ENCODE results near the gene FIGNL2. TPM values are rescaled to one million over a fixed set of nuclear protein-coding genes. Genes with fewer than 3 reads are reported as not detected.

Gene FIGNL2
- total and polyA plus RNA-seq, 2 of the 13 experiments (the other 11 are each of a cell fraction or from before 2014, with no cell fraction given): 0.82 to 1.00 TPM

DNA sequence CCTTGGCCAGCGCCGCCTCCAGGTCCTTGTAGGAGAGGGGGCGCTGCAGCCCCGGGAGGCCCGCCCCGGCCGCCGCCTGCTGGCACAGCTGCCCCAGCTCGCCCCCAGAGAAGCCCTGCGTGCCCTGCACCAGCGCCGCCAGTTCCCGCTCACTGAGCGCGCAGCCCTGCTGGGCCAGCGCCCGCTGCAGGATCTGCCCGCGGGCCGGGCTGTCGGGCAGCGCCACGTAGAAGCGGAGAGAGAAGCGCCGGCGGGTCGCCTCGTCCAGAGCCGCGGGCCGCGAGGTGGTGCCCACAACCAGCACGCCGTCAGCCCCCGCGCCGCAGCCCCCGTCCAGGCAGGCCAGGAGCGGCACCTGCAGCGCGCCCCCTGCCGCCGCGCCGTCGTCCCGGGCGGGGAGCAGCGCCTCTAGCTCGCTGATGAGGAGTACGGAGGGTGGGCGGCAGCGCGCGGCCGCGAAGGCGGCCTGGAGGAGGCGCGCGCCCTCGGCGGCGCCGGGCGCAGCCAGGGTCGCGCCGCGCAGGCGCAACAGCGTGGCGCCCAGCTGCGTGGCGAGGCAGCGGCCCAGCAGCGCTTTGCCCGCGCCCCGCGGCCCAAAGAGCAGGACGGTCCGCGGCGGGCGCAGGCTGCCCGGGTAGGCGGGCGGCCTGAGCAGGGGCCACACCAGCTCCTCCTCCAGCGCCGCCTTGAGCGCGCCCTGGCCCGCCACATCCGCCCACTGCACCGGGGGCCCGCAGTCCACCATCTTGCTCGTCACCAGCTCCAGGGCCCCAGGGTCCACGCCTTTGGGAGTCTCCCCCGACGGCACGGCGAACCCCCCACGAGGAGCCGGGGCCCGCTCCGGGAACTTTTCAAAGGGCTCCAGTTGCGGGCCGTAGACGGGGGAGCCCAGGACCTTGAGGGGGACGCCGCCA, 27.7 kb downstream of the FIGNL2 start:
- Histone ChIP-seq H3K27ac (ENCODE audit: extremely low read length, insufficient read depth, low read length) (no peak overlapping the region), H3K4me3 (replicated peaks in 1 of 3; ENCODE audit: insufficient read depth in 1 of 3, low read depth in 2 of 3, low read length in 3 of 3) (no peak overlapping the region), H3K9me3 (ENCODE audit: low read length) (no peaks in the 10 kb centered on the region), H3K9ac (ENCODE audit: insufficient read depth, low read depth, low read length) (no peak overlapping the region), H3K27me3 (ENCODE audit: control insufficient read depth in 1 of 2, insufficient read depth in 2 of 2, low read length in 2 of 2) (no peaks in the 10 kb centered on the region), H3K79me2 (ENCODE audit: insufficient read depth, low read length) (no peaks in the 10 kb centered on the region), H4K20me1 (ENCODE audit: insufficient read depth, low read length) (no peaks in the 10 kb centered on the region), H3K4me1 (ENCODE audit: insufficient read depth, low read length) (no peaks in the 10 kb centered on the region), H3K4me2 (ENCODE audit: low read depth, low read length) (no peak overlapping the region), H2AFZ (ENCODE audit: low read length) (no peak overlapping the region), H3K36me3 (replicated peaks in 1 of 2; ENCODE audit: control insufficient read depth in 1 of 2, insufficient read depth in 2 of 2, low read length in 2 of 2) (no peaks in the 10 kb centered on the region)
- BruUV-seq (replicated peaks): no TSS peak
- intact Hi-C loops (cut with micrococcal nuclease; ENCODE audit: unreplicated experiment): no loop called here
- TF ChIP-seq ZFP36L1 (CRISPR knock-in tag; IDR thresholded peaks at IDR 0.05) (no peak), ZSCAN12 (CRISPR knock-in tag; IDR thresholded peaks at IDR 0.05) (no peak), ZNF761 (CRISPR knock-in tag; conservative IDR thresholded peaks at IDR 0.05) (no peak), TEAD3 (CRISPR knock-in tag; optimal IDR thresholded peaks at IDR 0.05; ENCODE audit: borderline replicate concordance) (no peak), ZNF160 (CRISPR knock-in tag; IDR thresholded peaks at IDR 0.05) (no peak), ZNF180 (CRISPR knock-in tag; IDR thresholded peaks at IDR 0.05; ENCODE audit: borderline replicate concordance, low read depth) (no peak), STAG1 (CRISPR knock-in tag; IDR thresholded peaks at IDR 0.05) (no peak), HOXD1 (CRISPR knock-in tag; IDR thresholded peaks at IDR 0.05) (no peak), ZBTB39 (CRISPR knock-in tag; IDR thresholded peaks at IDR 0.05) (no peak)
- TF ChIP-seq, protein P1, sequence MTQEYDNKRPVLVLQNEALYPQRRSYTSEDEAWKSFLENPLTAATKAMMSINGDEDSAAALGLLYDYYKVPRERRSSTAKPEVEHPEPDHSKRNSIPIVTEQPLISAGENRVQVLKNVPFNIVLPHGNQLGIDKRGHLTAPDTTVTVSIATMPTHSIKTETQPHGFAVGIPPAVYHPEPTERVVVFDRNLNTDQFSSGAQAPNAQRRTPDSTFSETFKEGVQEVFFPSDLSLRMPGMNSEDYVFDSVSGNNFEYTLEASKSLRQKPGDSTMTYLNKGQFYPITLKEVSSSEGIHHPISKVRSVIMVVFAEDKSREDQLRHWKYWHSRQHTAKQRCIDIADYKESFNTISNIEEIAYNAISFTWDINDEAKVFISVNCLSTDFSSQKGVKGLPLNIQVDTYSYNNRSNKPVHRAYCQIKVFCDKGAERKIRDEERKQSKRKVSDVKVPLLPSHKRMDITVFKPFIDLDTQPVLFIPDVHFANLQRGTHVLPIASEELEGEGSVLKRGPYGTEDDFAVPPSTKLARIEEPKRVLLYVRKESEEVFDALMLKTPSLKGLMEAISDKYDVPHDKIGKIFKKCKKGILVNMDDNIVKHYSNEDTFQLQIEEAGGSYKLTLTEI (CRISPR knock-in tag; conservative IDR thresholded peaks at IDR 0.05): no peak
- TF ChIP-seq, protein P2, sequence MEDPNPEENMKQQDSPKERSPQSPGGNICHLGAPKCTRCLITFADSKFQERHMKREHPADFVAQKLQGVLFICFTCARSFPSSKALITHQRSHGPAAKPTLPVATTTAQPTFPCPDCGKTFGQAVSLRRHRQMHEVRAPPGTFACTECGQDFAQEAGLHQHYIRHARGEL (CRISPR knock-in tag; IDR thresholded peaks at IDR 0.05): no peak
- TF ChIP-seq, protein P3, sequence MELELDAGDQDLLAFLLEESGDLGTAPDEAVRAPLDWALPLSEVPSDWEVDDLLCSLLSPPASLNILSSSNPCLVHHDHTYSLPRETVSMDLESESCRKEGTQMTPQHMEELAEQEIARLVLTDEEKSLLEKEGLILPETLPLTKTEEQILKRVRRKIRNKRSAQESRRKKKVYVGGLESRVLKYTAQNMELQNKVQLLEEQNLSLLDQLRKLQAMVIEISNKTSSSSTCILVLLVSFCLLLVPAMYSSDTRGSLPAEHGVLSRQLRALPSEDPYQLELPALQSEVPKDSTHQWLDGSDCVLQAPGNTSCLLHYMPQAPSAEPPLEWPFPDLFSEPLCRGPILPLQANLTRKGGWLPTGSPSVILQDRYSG (CRISPR knock-in tag; IDR thresholded peaks at IDR 0.05): no peak
- DNase-seq (ENCODE audit: low spot score): no peak
- no peak for ATAC-seq
- ChIA-PET POLR2A (no interaction called here), CTCF (ENCODE audit: low intra/inter-chr PET ratio, low total read pairs) (no interaction called here)
- 97% methylated on average over 67 of the region's 113 CpGs for WGBS (ENCODE audit: low lambda C conversion rate)
- in situ Hi-C loops (cut with HindIII; ENCODE audit: extremely low pct_ligation_motif_present, low pct_unique_long_range_greater_than_20kb): no loop called here
- no peak for FAIRE-seq

Data from HepG2 (cell line).